HepG2 (cell line): Measurements from ENCODE around the gene PPM1M. TPM values are rescaled to one million over a fixed set of nuclear protein-coding genes. Genes with fewer than 3 reads are reported as not detected.
A peak's percentile ranks its signal among the peaks of the same experiment; 100 is the strongest.

ENCODE experiments used
- AHR ChIP-seq: IDR thresholded peaks from 2 replicates; pipeline ENCODE4 v1.6.1; 2018; ENCODE audit warnings: missing genetic modification reagents, missing compliant biosample characterization
- CREM ChIP-seq, 2 experiments: sonication (generic) in 1 of 2; formaldehyde crosslinking in 1 of 2; IDR thresholded peaks; 2 replicates each; pipeline versions ENCODE4 v1.4.0 to v1.6.1; 2016 to 2020; ENCODE audit warnings: antibody characterized with exemption in 1 of 2, mild to moderate bottlenecking in 1 of 2, missing genetic modification reagents in 1 of 2
- EEA1 ChIP-seq: sonication (generic); formaldehyde crosslinking; IDR thresholded peaks from 2 replicates; pipeline ENCODE4 v1.5.1; 2020; ENCODE audit warnings: mild to moderate bottlenecking, missing genetic modification reagents, borderline replicate concordance
- ERF ChIP-seq: IDR thresholded peaks from 2 replicates; pipeline ENCODE4 v1.6.1; 2018; ENCODE audit warnings: missing biosample characterization, missing genetic modification reagents
- GABPB1 ChIP-seq: IDR thresholded peaks from 2 replicates; pipeline ENCODE4 v1.6.1; 2016; ENCODE audit warnings: mild to moderate bottlenecking, missing genetic modification reagents, moderate library complexity, missing compliant biosample characterization
- HIVEP1 ChIP-seq: sonication (generic); formaldehyde crosslinking; IDR thresholded peaks from 2 replicates; pipeline ENCODE4 v1.4.0; 2020; ENCODE audit warnings: mild to moderate bottlenecking, missing genetic modification reagents
- IKZF1 ChIP-seq: fragments of 450-650 bp; IDR thresholded peaks from 2 replicates; pipeline ENCODE4 v1.7.1; 2016
- KDM1A ChIP-seq: IDR thresholded peaks from 2 replicates; pipeline ENCODE4 v1.6.1; 2016; ENCODE audit warnings: missing compliant biosample characterization
- MED1 ChIP-seq: sonication (generic); formaldehyde crosslinking; IDR thresholded peaks from 2 replicates; pipeline ENCODE4 v1.4.0; 2020; ENCODE audit warnings: missing genetic modification reagents
- MEIS1 ChIP-seq: sonication (generic); formaldehyde crosslinking; IDR thresholded peaks from 2 replicates; pipeline ENCODE4 v1.9.0; 2021; ENCODE audit warnings: mild to moderate bottlenecking, missing genetic modification reagents, moderate library complexity, borderline replicate concordance
- RBM39 ChIP-seq: fragments of 200-400 bp; formaldehyde crosslinking; IDR thresholded peaks from one replicate; pipeline ENCODE4 v1.6.1; 2018; ENCODE audit warnings: antibody characterized with exemption, mild to moderate bottlenecking, low read depth, low read length; ENCODE audit not compliant: poor library complexity, severe bottlenecking
- SALL1 ChIP-seq: sonication (generic); formaldehyde crosslinking; IDR thresholded peaks from 2 replicates; pipeline ENCODE4 v1.8.0; 2022; ENCODE audit warnings: mild to moderate bottlenecking, missing genetic modification reagents
- SIX1 ChIP-seq: sonication (generic); formaldehyde crosslinking; IDR thresholded peaks from 2 replicates; pipeline ENCODE4 v1.4.0; 2020; ENCODE audit warnings: missing genetic modification reagents, borderline replicate concordance
- SOX6 ChIP-seq, 2 experiments: fragments of 450-650 bp in 1 of 2; sonication (generic) in 1 of 2; formaldehyde crosslinking in 1 of 2; IDR thresholded peaks; 2 replicates each; pipeline versions ENCODE4 v1.4.0 to v1.6.1; 2017 to 2020; ENCODE audit warnings: antibody characterized with exemption in 1 of 2, mild to moderate bottlenecking in 1 of 2, missing genetic modification reagents in 1 of 2
- SRF ChIP-seq: IDR thresholded peaks from 2 replicates; pipeline ENCODE4 v1.6.1; 2011; ENCODE audit warnings: mild to moderate bottlenecking, low read depth, low read length, moderate library complexity
- TSC22D2 ChIP-seq: sonication (generic); formaldehyde crosslinking; IDR thresholded peaks from 2 replicates; pipeline ENCODE4 v1.5.1; 2020; ENCODE audit warnings: missing genetic modification reagents, mild to moderate bottlenecking, borderline replicate concordance
- ZC3H13 ChIP-seq: sonication (generic); formaldehyde crosslinking; IDR thresholded peaks from 2 replicates; pipeline ENCODE4 v1.8.1; 2023; ENCODE audit warnings: mild to moderate bottlenecking, missing genetic modification reagents, moderate library complexity
- ZNF24 ChIP-seq: fragments of 450-650 bp; IDR thresholded peaks from 2 replicates; pipeline ENCODE4 v1.6.1; 2017; ENCODE audit warnings: antibody characterized with exemption, mild to moderate bottlenecking
- ZNF44 ChIP-seq: sonication (generic); formaldehyde crosslinking; IDR thresholded peaks from 2 replicates; pipeline ENCODE4 v1.5.1; 2020; ENCODE audit warnings: mild to moderate bottlenecking, missing genetic modification reagents
- polyA plus RNA-seq, 8 experiments: library from polyadenylated mRNA; depleted of rRNA in 3 of 8; stranded (reverse) in 7 of 8; unstranded in 1 of 8; fragments of >200 nt; fragmentation: Illumina TruSeq in 4 of 8; extraction: Trizol in 4 of 8; gene quantifications; 2 replicates each; pipeline versions ENCODE4 v1.2.1 to v1.2.3, GENCODE V29; 2011 to 2016; ENCODE audit warnings: low read depth in 4 of 8, missing spikeins in 1 of 8, mixed read lengths in 1 of 8; ENCODE audit not compliant: insufficient read depth in 1 of 8
- total RNA-seq, 5 experiments: library from RNA; depleted of rRNA; stranded (reverse); fragments of >200 nt; fragmentation: Illumina TruSeq; extraction: Trizol; gene quantifications; 2 replicates each; pipeline ENCODE4 v1.2.3, GENCODE V29; 2016; ENCODE audit warnings: low read depth in 1 of 5
- TF ChIP-seq, protein P1 (sequence below): sonication (generic); formaldehyde crosslinking; IDR thresholded peaks from 2 replicates; pipeline ENCODE4 v1.5.1; 2020; ENCODE audit warnings: mild to moderate bottlenecking, missing genetic modification reagents
- TF ChIP-seq, protein P2 (sequence below): sonication (generic); formaldehyde crosslinking; IDR thresholded peaks from 2 replicates; pipeline ENCODE4 v1.5.1; 2020; ENCODE audit warnings: mild to moderate bottlenecking, missing genetic modification reagents, moderate library complexity
- TF ChIP-seq, protein P3 (sequence below): sonication (generic); formaldehyde crosslinking; IDR thresholded peaks from 2 replicates; pipeline ENCODE4 v1.4.0; 2020; ENCODE audit warnings: mild to moderate bottlenecking, missing genetic modification reagents
- TF ChIP-seq, protein P4 (sequence below): IDR thresholded peaks from 2 replicates; pipeline ENCODE4 v1.6.1; 2016; ENCODE audit warnings: mild to moderate bottlenecking

Gene PPM1M
- total and polyA plus RNA-seq, 2 of the 13 experiments (the other 11 are each of a cell fraction or from before 2014, with no cell fraction given) = 2.5 to 5.9 TPM

DNA sequence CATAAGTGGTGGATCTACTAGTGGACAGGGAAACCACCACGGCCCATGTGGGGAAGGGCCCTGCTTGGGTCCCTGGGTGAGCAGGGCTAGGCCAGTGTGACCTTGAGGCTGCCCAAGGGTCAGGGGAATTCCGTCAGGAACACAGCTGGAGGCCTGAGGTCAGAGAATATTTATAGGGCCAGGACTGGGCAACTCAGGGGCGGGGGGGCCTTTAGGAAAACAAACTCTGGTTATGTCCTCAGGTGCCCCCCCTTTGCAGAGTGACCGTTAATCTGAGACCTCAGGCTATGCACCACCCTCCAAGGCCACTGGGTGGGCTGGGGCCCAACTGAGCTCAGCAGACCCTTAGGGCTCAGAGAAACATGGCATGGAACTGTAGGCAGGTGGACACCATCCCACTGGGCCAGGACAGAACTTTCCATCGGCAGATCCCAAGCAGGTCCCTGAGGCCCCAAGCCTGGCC is 9.1 kb upstream of the PPM1M start (continued):
- TF ChIP-seq, protein P1, sequence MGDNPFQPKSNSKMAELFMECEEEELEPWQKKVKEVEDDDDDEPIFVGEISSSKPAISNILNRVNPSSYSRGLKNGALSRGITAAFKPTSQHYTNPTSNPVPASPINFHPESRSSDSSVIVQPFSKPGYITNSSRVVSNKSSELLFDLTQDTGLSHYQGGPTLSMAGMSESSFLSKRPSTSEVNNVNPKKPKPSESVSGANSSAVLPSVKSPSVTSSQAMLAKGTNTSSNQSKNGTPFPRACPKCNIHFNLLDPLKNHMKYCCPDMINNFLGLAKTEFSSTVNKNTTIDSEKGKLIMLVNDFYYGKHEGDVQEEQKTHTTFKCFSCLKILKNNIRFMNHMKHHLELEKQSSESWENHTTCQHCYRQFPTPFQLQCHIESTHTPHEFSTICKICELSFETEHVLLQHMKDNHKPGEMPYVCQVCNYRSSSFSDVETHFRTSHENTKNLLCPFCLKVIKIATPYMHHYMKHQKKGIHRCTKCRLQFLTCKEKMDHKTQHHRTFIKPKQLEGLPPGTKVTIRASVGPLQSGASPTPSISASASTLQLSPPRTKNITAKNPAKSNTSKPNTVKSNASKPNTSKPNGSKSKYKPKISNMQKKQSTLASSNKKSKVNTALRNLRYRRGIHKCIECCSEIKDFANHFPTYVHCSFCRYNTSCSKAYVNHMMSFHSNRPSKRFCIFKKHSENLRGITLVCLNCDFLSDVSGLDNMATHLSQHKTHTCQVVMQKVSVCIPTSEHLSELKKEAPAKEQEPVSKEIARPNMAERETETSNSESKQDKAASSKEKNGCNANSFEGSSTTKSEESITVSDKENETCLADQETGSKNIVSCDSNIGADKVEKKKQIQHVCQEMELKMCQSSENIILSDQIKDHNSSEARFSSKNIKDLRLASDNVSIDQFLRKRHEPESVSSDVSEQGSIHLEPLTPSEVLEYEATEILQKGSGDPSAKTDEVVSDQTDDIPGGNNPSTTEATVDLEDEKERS = no peak
- TF ChIP-seq IKZF1 (no peak), RBM39 (no peak), MEIS1 (CRISPR knock-in tag) (no peak), ERF (CRISPR knock-in tag) (no peak), GABPB1 (CRISPR knock-in tag) (no peak), MED1 (peak; percentile 72), SOX6 (IDR thresholded peaks at IDR 0.05) (no peak), SOX6 (CRISPR knock-in tag; IDR thresholded peaks at IDR 0.05) (no peak), AHR (CRISPR knock-in tag) (no peak), ZNF24 (no peak), SIX1 (no peak), TSC22D2 (no peak), KDM1A (CRISPR knock-in tag) (no peak), SRF (no peak), ZNF44 (CRISPR knock-in tag) (no peak), ZC3H13 (CRISPR knock-in tag) (no peak), SALL1 (CRISPR knock-in tag) (peak; percentile 61), EEA1 (CRISPR knock-in tag) (no peak), HIVEP1 (CRISPR knock-in tag) (peak; percentile 72; the same call in 1 of the 2 replicates), CREM (IDR thresholded peaks at IDR 0.05) (no peak), CREM (CRISPR knock-in tag; IDR thresholded peaks at IDR 0.05) (no peak)
- TF ChIP-seq, protein P2, sequence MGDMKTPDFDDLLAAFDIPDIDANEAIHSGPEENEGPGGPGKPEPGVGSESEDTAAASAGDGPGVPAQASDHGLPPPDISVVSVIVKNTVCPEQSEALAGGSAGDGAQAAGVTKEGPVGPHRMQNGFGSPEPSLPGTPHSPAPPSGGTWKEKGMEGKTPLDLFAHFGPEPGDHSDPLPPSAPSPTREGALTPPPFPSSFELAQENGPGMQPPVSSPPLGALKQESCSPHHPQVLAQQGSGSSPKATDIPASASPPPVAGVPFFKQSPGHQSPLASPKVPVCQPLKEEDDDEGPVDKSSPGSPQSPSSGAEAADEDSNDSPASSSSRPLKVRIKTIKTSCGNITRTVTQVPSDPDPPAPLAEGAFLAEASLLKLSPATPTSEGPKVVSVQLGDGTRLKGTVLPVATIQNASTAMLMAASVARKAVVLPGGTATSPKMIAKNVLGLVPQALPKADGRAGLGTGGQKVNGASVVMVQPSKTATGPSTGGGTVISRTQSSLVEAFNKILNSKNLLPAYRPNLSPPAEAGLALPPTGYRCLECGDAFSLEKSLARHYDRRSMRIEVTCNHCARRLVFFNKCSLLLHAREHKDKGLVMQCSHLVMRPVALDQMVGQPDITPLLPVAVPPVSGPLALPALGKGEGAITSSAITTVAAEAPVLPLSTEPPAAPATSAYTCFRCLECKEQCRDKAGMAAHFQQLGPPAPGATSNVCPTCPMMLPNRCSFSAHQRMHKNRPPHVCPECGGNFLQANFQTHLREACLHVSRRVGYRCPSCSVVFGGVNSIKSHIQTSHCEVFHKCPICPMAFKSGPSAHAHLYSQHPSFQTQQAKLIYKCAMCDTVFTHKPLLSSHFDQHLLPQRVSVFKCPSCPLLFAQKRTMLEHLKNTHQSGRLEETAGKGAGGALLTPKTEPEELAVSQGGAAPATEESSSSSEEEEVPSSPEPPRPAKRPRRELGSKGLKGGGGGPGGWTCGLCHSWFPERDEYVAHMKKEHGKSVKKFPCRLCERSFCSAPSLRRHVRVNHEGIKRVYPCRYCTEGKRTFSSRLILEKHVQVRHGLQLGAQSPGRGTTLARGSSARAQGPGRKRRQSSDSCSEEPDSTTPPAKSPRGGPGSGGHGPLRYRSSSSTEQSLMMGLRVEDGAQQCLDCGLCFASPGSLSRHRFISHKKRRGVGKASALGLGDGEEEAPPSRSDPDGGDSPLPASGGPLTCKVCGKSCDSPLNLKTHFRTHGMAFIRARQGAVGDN (CRISPR knock-in tag) = peak; percentile 64
- TF ChIP-seq, protein P3, sequence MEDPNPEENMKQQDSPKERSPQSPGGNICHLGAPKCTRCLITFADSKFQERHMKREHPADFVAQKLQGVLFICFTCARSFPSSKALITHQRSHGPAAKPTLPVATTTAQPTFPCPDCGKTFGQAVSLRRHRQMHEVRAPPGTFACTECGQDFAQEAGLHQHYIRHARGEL = no peak
- TF ChIP-seq, protein P4, sequence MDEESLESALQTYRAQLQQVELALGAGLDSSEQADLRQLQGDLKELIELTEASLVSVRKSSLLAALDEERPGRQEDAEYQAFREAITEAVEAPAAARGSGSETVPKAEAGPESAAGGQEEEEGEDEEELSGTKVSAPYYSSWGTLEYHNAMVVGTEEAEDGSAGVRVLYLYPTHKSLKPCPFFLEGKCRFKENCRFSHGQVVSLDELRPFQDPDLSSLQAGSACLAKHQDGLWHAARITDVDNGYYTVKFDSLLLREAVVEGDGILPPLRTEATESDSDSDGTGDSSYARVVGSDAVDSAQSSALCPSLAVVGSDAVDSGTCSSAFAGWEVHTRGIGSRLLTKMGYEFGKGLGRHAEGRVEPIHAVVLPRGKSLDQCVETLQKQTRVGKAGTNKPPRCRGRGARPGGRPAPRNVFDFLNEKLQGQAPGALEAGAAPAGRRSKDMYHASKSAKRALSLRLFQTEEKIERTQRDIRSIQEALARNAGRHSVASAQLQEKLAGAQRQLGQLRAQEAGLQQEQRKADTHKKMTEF (CRISPR knock-in tag) = no peak
